Ovary (tissue), 9 donors: ENCODE data around the gene DYNC1I1. TPM values are rescaled to one million over a fixed set of nuclear protein-coding genes. Genes with fewer than 3 reads are reported as not detected.

ENCODE experiments used
- DNase-seq, 5 donors: peaks; one replicate each; pipeline ENCODE4 v3.0.0-alpha.2; 2019 to 2020
- H3K27ac ChIP-seq, 2 donors: fragments of 200-600 bp; one replicate each; pipeline versions ENCODE4 v1.5.1 to v1.8.0; 2019 to 2022
- H3K27me3 ChIP-seq: fragments of 200-600 bp; one replicate; pipeline ENCODE4 v1.8.0; 2022
- H3K36me3 ChIP-seq: fragments of 200-600 bp; sonication (generic); one replicate; pipeline ENCODE4 v1.5.1; 2019
- H3K4me1 ChIP-seq: one replicate; pipeline ENCODE4 v1.8.1; 2013; ENCODE audit warnings: mild to moderate bottlenecking, moderate library complexity; ENCODE audit not compliant: insufficient read depth
- H3K4me3 ChIP-seq: fragments of 200-600 bp; sonication (generic); one replicate; pipeline ENCODE4 v1.5.1; 2017
- H3K9me3 ChIP-seq, 2 donors: fragments of 200-600 bp in 1 of 2; sonication (generic) in 1 of 2; one replicate each; pipeline versions ENCODE4 v1.5.1 to v1.8.1; 2013 to 2019; ENCODE audit warnings: mild to moderate bottlenecking in 1 of 2, moderate library complexity in 1 of 2
- CTCF ChIP-seq, 3 donors: fragments of 450-650 bp in 2 of 3; fragments of 200-600 bp in 1 of 3; IDR thresholded peaks; one replicate each; pipeline versions ENCODE4 v1.5.1 to v1.8.0; 2016 to 2022; ENCODE audit warnings: antibody characterized with exemption in 3 of 3, mild to moderate bottlenecking in 1 of 3
- EP300 ChIP-seq: sonication (generic); formaldehyde crosslinking; IDR thresholded peaks from one replicate; pipeline ENCODE4 v1.6.1; 2017; ENCODE audit warnings: antibody characterized with exemption
- POLR2A ChIP-seq: fragments of 450-650 bp; IDR thresholded peaks from one replicate; pipeline ENCODE4 v1.6.1; 2017; ENCODE audit warnings: antibody characterized with exemption, mild to moderate bottlenecking, moderate library complexity
- WGBS, 3 donors: extraction: QIAGEN DNeasy Blood & Tissue Kit in 1 of 3; methylation state at CpG; one replicate each; pipeline versions ENCODE4 v1.1.5 to v1.1.7; 2013 to 2017; 5-methylcytosine and 5-hydroxymethylcytosine counted together
- intact Hi-C, 4 donors: fragments of 100-400 bp; cut with DNase I; formaldehyde crosslinking; loops; one replicate each; pipeline versions ENCODE4 v1.11.0 to v1.15.1; 2022 to 2023
- polyA plus RNA-seq, 2 donors: library from polyadenylated mRNA; stranded (reverse); fragments of 200-250 nt in 1 of 2; fragments of 350-450 nt in 1 of 2; fragmentation: Illumina TruSeq in 1 of 2; extraction: RNeasy Lipid Tissue Mini Kit (QIAGEN cat#74804) in 1 of 2; gene quantifications; one replicate each; pipeline ENCODE4 v1.2.3, GENCODE V29; 2013 to 2014
- total RNA-seq, 7 donors: library from RNA; depleted of rRNA in 2 of 7; stranded (reverse); fragments of >200 nt in 2 of 7; fragmentation: NEBNext Ultra II Directional in 3 of 7; extraction: Animal tissue kit (Norgen Biotek cat#: 25700) in 3 of 7; gene quantifications; one replicate each; pipeline versions ENCODE4 v1.1.0 to v1.2.4, GENCODE V29; 2016 to 2023
- donor health status: DM: no; HTN: no; CAD: no; lungs with moderate emphysema.
- donor health status: DM: no; HTN: no; CAD: no.
- donor health status: Bipolar disorder and iron deficiency.
- donor health status: DM: yes; HTN: yes; CAD: no.
- donor health status: DM: no; HTN: no; CAD: no.
- donor health status: DM: yes; HTN: yes; CAD: no.

Gene DYNC1I1
- total and polyA plus RNA-seq, 9 donors, result 4.2 to 19.3 (median 6.9) TPM

DNA sequence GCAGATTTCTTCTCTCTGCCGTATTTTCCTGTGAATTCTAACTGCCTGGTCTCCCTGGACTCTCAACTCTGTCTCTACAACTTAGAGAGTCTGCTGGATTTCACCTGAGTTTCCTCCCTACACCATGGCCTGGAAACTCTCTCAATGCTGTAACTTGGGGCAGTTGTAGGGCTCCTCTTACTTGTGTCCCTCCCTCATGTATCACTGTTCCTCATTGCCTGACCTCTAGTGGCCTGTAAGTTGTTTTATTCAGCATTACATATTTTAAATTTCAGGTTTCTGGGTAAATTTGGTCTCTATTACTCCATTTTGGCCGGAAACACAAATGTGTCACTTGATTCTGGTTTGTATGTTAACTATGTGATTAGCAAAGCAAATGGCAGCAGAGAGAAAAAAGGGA lies 70.9 kb downstream of the DYNC1I1 start:
- H3K36me3 ChIP-seq, result no peaks in the 10 kb centered on the region
- WGBS, 3 donors, result 82 to 92% (median 84%) methylated on average over 2 of the region's 2 CpGs
- H3K9me3 ChIP-seq, result no peaks in the 10 kb centered on the region
- no peak for DNase-seq
- TF ChIP-seq CTCF (IDR thresholded peaks at IDR 0.05) (no peak), EP300 (no peak), POLR2A (no peak)
- intact Hi-C loops, result no loop called here
- H3K4me1 ChIP-seq, result no peaks in the 10 kb centered on the region
- H3K27ac ChIP-seq, result no peak overlapping the region
- no peaks in the 10 kb centered on the region for H3K27me3 ChIP-seq
- H3K4me3 ChIP-seq, result no peak overlapping the region

GRCh38 chr7:95845007-95845406 lies 72.7 kb downstream of the DYNC1I1 start:
- Histone ChIP-seq H3K4me3 (no peak overlapping the region), H3K27ac (no peak overlapping the region), H3K27me3 (no peaks in the 10 kb centered on the region), H3K4me1 (no peaks in the 10 kb centered on the region), H3K36me3 (no peaks in the 10 kb centered on the region), H3K9me3 (no peaks in the 10 kb centered on the region)
- TF ChIP-seq CTCF (IDR thresholded peaks at IDR 0.05) (no peak), EP300 (no peak), POLR2A (no peak)
- DNase-seq, result no peak
- intact Hi-C loops, result no loop called here

DNA sequence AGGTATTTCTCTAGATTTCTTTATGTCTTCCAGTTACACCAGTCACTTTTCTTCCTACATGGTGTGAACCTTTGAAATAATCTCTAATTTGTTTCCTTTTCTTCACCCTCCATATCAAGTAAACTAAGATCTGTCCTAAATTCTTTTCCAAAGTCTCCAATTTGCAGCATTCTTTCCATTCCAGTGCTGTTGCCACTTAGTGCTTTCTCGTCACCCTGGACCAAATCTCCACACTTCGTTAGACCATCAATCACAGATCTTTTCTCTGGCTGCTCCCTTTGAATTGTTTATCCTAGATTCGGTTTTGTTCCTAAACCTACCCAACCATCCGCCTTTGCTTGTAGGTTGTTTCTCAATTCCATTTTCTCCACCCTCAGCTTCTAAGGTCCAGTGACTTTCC lies 74.7 kb downstream of the DYNC1I1 start:
- 47 to 54% (median 48%) methylated on average over 4 of the region's 4 CpGs for WGBS, 3 donors
- no peak overlapping the region for H3K27ac ChIP-seq
- TF ChIP-seq CTCF (IDR thresholded peaks at IDR 0.05) (no peak), POLR2A (no peak), EP300 (no peak)
- no peaks in the 10 kb centered on the region for H3K9me3 ChIP-seq
- no peak overlapping the region for H3K4me3 ChIP-seq
- no peaks in the 10 kb centered on the region for H3K4me1 ChIP-seq
- no peaks in the 10 kb centered on the region for H3K36me3 ChIP-seq
- DNase-seq, result no peak
- intact Hi-C loops, result no loop called here
- H3K27me3 ChIP-seq, result no peaks in the 10 kb centered on the region

- DNase-seq, result no peak
- H3K9me3 ChIP-seq, result no peaks in the 10 kb centered on the region
- no peak for TF ChIP-seq EP300
- no peak for TF ChIP-seq POLR2A
- no peak for TF ChIP-seq CTCF (IDR thresholded peaks at IDR 0.05)
- no peaks in the 10 kb centered on the region for H3K27me3 ChIP-seq
- no peaks in the 10 kb centered on the region for H3K4me1 ChIP-seq
- intact Hi-C loops, result no loop called here
- 57 to 86% (median 80%) methylated on average over 1 of the region's 1 CpG for WGBS, 3 donors
- H3K27ac ChIP-seq, result no peak overlapping the region
- H3K4me3 ChIP-seq, result no peak overlapping the region
- H3K36me3 ChIP-seq, result no peaks in the 10 kb centered on the region
Observed at GRCh38 chr7:95859429-95859828, 87.1 kb downstream of the DYNC1I1 start.

DNA sequence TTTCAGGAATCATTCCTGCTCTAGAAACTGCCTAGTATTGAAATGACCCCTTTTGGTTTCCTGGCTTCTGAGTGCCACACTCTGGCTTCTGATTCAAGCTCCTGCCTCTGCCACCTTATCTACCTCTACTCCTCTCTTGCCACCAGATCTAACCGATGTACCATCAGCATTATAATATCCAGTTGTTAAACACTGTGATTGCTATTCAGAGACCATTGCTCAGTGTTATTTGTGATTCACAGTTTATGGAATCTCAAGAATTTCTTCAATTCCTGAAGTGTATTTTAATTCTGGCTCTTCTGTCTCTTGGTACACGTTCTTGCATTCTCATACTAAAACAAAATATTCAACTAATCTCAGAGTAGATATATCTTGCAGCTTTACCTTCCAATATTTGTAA lies 88.7 kb downstream of the DYNC1I1 start:
- Histone ChIP-seq H3K4me1 (no peaks in the 10 kb centered on the region), H3K27me3 (no peaks in the 10 kb centered on the region), H3K9me3 (no peaks in the 10 kb centered on the region), H3K4me3 (no peak overlapping the region), H3K36me3 (no peaks in the 10 kb centered on the region), H3K27ac (no peak overlapping the region)
- no peak for DNase-seq
- intact Hi-C loops, result loop anchor here in 3 of 4 donors (10.0 kb wide), 2 partner anchors 86 to 136 kb away; partner anchors contain the start of gene DYNC1I1 (in 1 of the 3)
- TF ChIP-seq EP300 (no peak), POLR2A (no peak), CTCF (IDR thresholded peaks at IDR 0.05) (no peak)
- 10 to 36% (median 24%) methylated on average over 2 of the region's 2 CpGs for WGBS, 3 donors
